IMR-90 (cell line): Measurements from ENCODE around the gene ITGB1. TPM values are rescaled to one million over a fixed set of nuclear protein-coding genes. Genes with fewer than 3 reads are reported as not detected.
A peak's percentile ranks its signal among the peaks of the same experiment; 100 is the strongest.

ENCODE experiments used
- ATAC-seq: fragments of 200-7000 bp; cut with Tn5 transposase; 2 replicates; pipeline ENCODE4 v1.9.1; 2020; ENCODE audit warnings: low read depth, mild to moderate bottlenecking, moderate library complexity
- BruUV-seq: library from RNA; stranded (reverse); fragments of 400-500 nt; replicated peaks from 2 replicates; lab custom pipeline; 2021; lab: Mats Ljungman, UMichigan
- CTCF ChIA-PET: fragments of 300-600 bp; formaldehyde crosslinking; extraction: SDS; loops from one replicate; lab custom pipeline; 2021; ENCODE audit warnings: antibody characterized with exemption; lab: Yijun Ruan, JAX
- POLR2A ChIA-PET: fragments of 300-600 bp; sonication (Branson Sonifier 250); formaldehyde crosslinking; loops from one replicate; lab custom pipeline; 2022; ENCODE audit warnings: antibody characterized with exemption; ENCODE audit not compliant: unreplicated experiment; lab: Charles Lee
- DNase-seq: peaks from one replicate; pipeline ENCODE4 v3.0.0; 2013
- H2AFZ ChIP-seq: replicated peaks from 2 replicates; pipeline ENCODE3; 2013; ENCODE audit warnings: low read length, mild to moderate bottlenecking; ENCODE audit not compliant: poor library complexity
- H2AK5ac ChIP-seq: 2 replicates; pipeline ENCODE4 v1.6.1; 2013; ENCODE audit warnings: low read depth, low read length, inconsistent platforms
- H2AK9ac ChIP-seq: replicated peaks from 2 replicates; pipeline ENCODE3; 2013; ENCODE audit warnings: mild to moderate bottlenecking, low read depth, low read length, moderate library complexity; ENCODE audit not compliant: poor library complexity
- H2BK120ac ChIP-seq: 2 replicates; pipeline ENCODE4 v1.6.1; 2013; ENCODE audit warnings: low read depth, low read length, inconsistent platforms
- H2BK15ac ChIP-seq: 3 replicates; pipeline ENCODE4 v1.6.1; 2013; ENCODE audit warnings: low read depth, low read length, inconsistent platforms
- H2BK20ac ChIP-seq: 2 replicates; pipeline ENCODE4 v1.6.1; 2013; ENCODE audit warnings: low read depth, mild to moderate bottlenecking, inconsistent platforms, low read length, moderate library complexity
- H2BK5ac ChIP-seq: 2 replicates; pipeline ENCODE4 v1.6.1; 2013; ENCODE audit warnings: mild to moderate bottlenecking, low read depth, low read length, inconsistent platforms; ENCODE audit not compliant: poor library complexity, severe bottlenecking
- H3K14ac ChIP-seq: replicated peaks from 2 replicates; pipeline ENCODE4 v1.6.1; 2013; ENCODE audit warnings: low read depth, low read length, inconsistent platforms
- H3K18ac ChIP-seq: 2 replicates; pipeline ENCODE4 v1.6.1; 2013; ENCODE audit warnings: low read depth, low read length, control low read depth
- H3K23ac ChIP-seq: 2 replicates; pipeline ENCODE4 v1.6.1; 2013; ENCODE audit warnings: low read depth, low read length, inconsistent platforms
- H3K27ac ChIP-seq: 2 replicates; pipeline ENCODE4 v1.5.1; 2013; ENCODE audit warnings: mild to moderate bottlenecking, control low read depth, low read length; ENCODE audit not compliant: insufficient read depth
- H3K27me3 ChIP-seq: 2 replicates; pipeline ENCODE4 v1.6.1; 2013; ENCODE audit warnings: low read length; ENCODE audit not compliant: control insufficient read depth, insufficient read depth
- H3K36me3 ChIP-seq: 2 replicates; pipeline ENCODE4 v1.6.1; 2013; ENCODE audit warnings: low read length, mixed read lengths; ENCODE audit not compliant: control insufficient read depth, insufficient read depth
- H3K4ac ChIP-seq: 2 replicates; pipeline ENCODE4 v1.6.1; 2013; ENCODE audit warnings: low read depth, low read length, inconsistent platforms
- H3K4me1 ChIP-seq: 2 replicates; pipeline ENCODE4 v1.6.1; 2013; ENCODE audit warnings: low read length, mixed read lengths; ENCODE audit not compliant: control insufficient read depth, insufficient read depth
- H3K4me2 ChIP-seq: 2 replicates; pipeline ENCODE4 v1.6.1; 2013; ENCODE audit warnings: low read depth, mild to moderate bottlenecking, control low read depth, low read length, moderate library complexity
- H3K4me3 ChIP-seq: 2 replicates; pipeline ENCODE4 v1.5.1; 2013; ENCODE audit warnings: low read depth, mild to moderate bottlenecking, control low read depth, low read length, moderate library complexity; ENCODE audit not compliant: insufficient read depth
- H3K56ac ChIP-seq: 2 replicates; pipeline ENCODE4 v1.6.1; 2013; ENCODE audit warnings: low read length, inconsistent platforms; ENCODE audit not compliant: insufficient read depth; ENCODE audit errors: extremely low read depth
- H3K79me1 ChIP-seq, 2 experiments: 2 replicates each; pipeline ENCODE4 v1.6.1; 2013; ENCODE audit warnings: low read length in 2 of 2, inconsistent platforms in 1 of 2, low read depth in 1 of 2
- H3K9ac ChIP-seq: 2 replicates; pipeline ENCODE4 v1.6.1; 2013; ENCODE audit warnings: low read depth, low read length, control low read depth
- H3K9me1 ChIP-seq: 2 replicates; pipeline ENCODE4 v1.6.1; 2013; ENCODE audit warnings: low read length, inconsistent platforms; ENCODE audit not compliant: insufficient read depth
- H3K9me3 ChIP-seq: 2 replicates; pipeline ENCODE4 v1.6.1; 2013; ENCODE audit warnings: low read length; ENCODE audit not compliant: control insufficient read depth, insufficient read depth
- H4K20me1 ChIP-seq: 2 replicates; pipeline ENCODE4 v1.6.1; 2013; ENCODE audit warnings: low read length, inconsistent platforms; ENCODE audit not compliant: insufficient read depth
- H4K5ac ChIP-seq: 2 replicates; pipeline ENCODE4 v1.6.1; 2013; ENCODE audit warnings: mild to moderate bottlenecking, low read depth, low read length, control low read depth
- H4K8ac ChIP-seq, 2 experiments: 2 replicates each; pipeline ENCODE4 v1.6.1; 2013; ENCODE audit warnings: low read depth in 2 of 2, low read length in 2 of 2, control low read depth in 1 of 2, inconsistent platforms in 1 of 2
- H4K91ac ChIP-seq: 2 replicates; pipeline ENCODE4 v1.6.1; 2013; ENCODE audit warnings: low read depth, low read length, inconsistent platforms; ENCODE audit not compliant: insufficient read depth
- CEBPB ChIP-seq: IDR thresholded peaks from 2 replicates; pipeline ENCODE4 v1.6.1; 2012; ENCODE audit warnings: low read depth, low read length, improper control_type of control experiment
- CTCF ChIP-seq: conservative IDR thresholded peaks from 2 replicates; pipeline ENCODE4 v1.5.1; 2012; ENCODE audit warnings: mild to moderate bottlenecking, low read depth, low read length, improper control_type of control experiment
- ELK1 ChIP-seq: fragments of 150-350 bp; IDR thresholded peaks from 2 replicates; pipeline ENCODE4 v1.6.1; 2016; ENCODE audit warnings: low read depth, mild to moderate bottlenecking, low read length, moderate library complexity, borderline replicate concordance
- FOS ChIP-seq: fragments of 150-350 bp; IDR thresholded peaks from 2 replicates; pipeline ENCODE4 v1.6.1; 2016; ENCODE audit warnings: low read depth, low read length
- MAFK ChIP-seq: IDR thresholded peaks from 2 replicates; pipeline ENCODE4 v1.6.1; 2012; ENCODE audit warnings: low read depth, low read length, improper control_type of control experiment
- MAZ ChIP-seq: IDR thresholded peaks from 2 replicates; pipeline ENCODE4 v1.6.1; 2012; ENCODE audit warnings: low read depth, mild to moderate bottlenecking, low read length, improper control_type of control experiment, moderate library complexity, borderline replicate concordance
- MXI1 ChIP-seq: IDR thresholded peaks from 2 replicates; pipeline ENCODE4 v1.6.1; 2012; ENCODE audit warnings: low read depth, mild to moderate bottlenecking, low read length, moderate library complexity, borderline replicate concordance
- NFE2L2 ChIP-seq: fragments of 150-350 bp; IDR thresholded peaks from 2 replicates; pipeline ENCODE4 v1.6.1; 2016; ENCODE audit warnings: low read depth, mild to moderate bottlenecking, low read length
- POLR2A ChIP-seq: IDR thresholded peaks from 2 replicates; pipeline ENCODE4 v1.6.1; 2012; ENCODE audit warnings: mild to moderate bottlenecking, low read depth, low read length
- RCOR1 ChIP-seq: IDR thresholded peaks from 2 replicates; pipeline ENCODE4 v1.6.1; 2012; ENCODE audit warnings: mild to moderate bottlenecking, low read length, improper control_type of control experiment; ENCODE audit not compliant: insufficient replicate concordance
- RFX5 ChIP-seq: IDR thresholded peaks from 2 replicates; pipeline ENCODE4 v1.8.0; 2012; ENCODE audit warnings: low read depth, mild to moderate bottlenecking, low read length, moderate library complexity
- WGBS, 2 experiments: methylation state at CpG; one replicate each; pipeline versions ENCODE4 v1.1.5 to v1.1.7; 2013; ENCODE audit warnings: missing lambda C conversion rate in 2 of 2; ENCODE audit not compliant: insufficient read length in 1 of 2; ENCODE audit errors: extremely low coverage in 2 of 2; 5-methylcytosine and 5-hydroxymethylcytosine counted together
- dilution Hi-C: fragments of 300-500 bp; cut with HindIII; formaldehyde crosslinking; loops from one replicate; pipeline ENCODE4 v1.14.3; 2018; ENCODE audit warnings: low sequenced_read_pairs; ENCODE audit not compliant: unreplicated experiment
- in situ Hi-C: fragments of 300-500 bp; cut with MboI; formaldehyde crosslinking; loops from 3 replicates; pipeline ENCODE4 v1.14.3; 2019; ENCODE audit warnings: low sequenced_read_pairs, inconsistent platforms, mixed read lengths
- intact Hi-C: fragments of 100-400 bp; cut with micrococcal nuclease; formaldehyde crosslinking; loops from 2 replicates; pipeline ENCODE4 v1.10.0; 2022
- polyA plus RNA-seq, 3 experiments: library from polyadenylated mRNA; depleted of rRNA; stranded (reverse); fragments of >200 nt; gene quantifications; 2 replicates each; pipeline ENCODE4 v1.2.3, GENCODE V29; 2012; ENCODE audit warnings: low replicate concordance in 1 of 3
- total RNA-seq: library from RNA; depleted of rRNA; stranded (reverse); fragments of >200 nt; gene quantifications from 2 replicates; pipeline ENCODE4 v1.2.3, GENCODE V29; 2012
- TF ChIP-seq, protein P1 (sequence below): fragments of 150-350 bp; IDR thresholded peaks from 2 replicates; pipeline ENCODE4 v1.6.1; 2017; ENCODE audit warnings: mild to moderate bottlenecking, antibody characterized with exemption, low read length, low read depth

ITGB1 gene
- total and polyA plus RNA-seq, 2 of the 4 experiments (the other 2 are of a cell fraction), result 1,331 to 2,066 TPM

DNA sequence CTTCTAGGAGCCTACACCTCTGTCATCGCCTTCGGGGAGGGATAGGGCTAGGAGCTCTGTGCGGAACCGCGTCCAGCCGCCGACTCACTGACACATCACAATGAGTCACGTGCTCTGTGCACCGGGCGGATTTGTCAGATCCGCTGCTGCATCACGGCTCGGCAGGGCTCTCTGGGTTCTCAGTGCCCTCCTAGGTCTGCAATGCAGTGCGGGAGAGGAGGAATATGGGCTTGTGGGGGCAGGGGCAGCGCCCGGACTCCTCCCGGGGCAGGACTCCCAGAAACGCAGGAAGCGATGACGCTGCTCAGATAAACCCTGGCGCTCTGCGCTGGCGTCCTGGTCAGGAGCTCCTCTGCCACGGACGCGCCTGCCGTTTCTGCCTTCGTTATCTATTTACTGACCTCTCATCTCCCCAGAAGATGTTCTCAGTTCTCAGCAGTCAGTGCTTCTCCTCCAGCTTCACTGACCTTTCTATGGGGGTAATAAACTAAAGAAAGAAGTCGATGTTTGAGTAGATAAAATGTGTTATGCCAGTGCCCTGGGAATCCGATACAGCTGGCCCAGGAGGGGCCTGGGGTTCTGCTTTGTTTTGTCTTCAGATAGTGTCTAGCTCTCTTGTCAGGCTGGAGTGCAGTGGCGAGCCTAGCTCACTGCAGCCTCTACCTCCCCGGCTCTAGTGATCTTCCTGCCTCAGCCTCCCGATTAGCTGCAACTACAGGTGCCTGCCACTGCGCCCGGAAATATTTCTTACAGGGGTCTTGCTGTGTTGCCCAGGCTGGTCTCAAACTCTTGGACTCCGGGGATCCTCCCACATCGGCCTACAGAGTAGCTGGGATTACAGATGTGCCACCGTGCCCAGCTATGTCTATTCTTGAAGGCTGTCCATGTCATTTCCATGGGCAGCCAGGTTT lies 22.8 kb upstream of the ITGB1 start:
- DNase-seq (peak; percentile 100), ATAC-seq (peak; percentile 89)
- Histone ChIP-seq H3K4me1 (peaks cover 23% of the 10 kb centered on the region), H4K20me1 (no peaks in the 10 kb centered on the region), H3K9me1 (peaks cover 11% of the 10 kb centered on the region), H3K9ac (peak overlapping the region; percentile 91), H3K18ac (peak overlapping the region; percentile 98), H2BK5ac (peak overlapping the region; percentile 99), H3K27ac (peak overlapping the region; percentile 90), H2AFZ (peak overlapping the region; percentile 88), H4K91ac (peak overlapping the region; percentile 97), H3K14ac (peak overlapping the region; percentile 99), H3K4ac (peak overlapping the region; percentile 99), H2AK5ac (peak overlapping the region; percentile 96), H3K23ac (peak overlapping the region; percentile 100), H2BK15ac (peak overlapping the region; percentile 98), H3K4me3 (peak overlapping the region; percentile 57), H3K79me1 (peaks cover 11 to 22% of the 10 kb centered on the region in 2 experiments; a peak in 3 of 4 replicates), H3K4me2 (peak overlapping the region; percentile 99), H2BK120ac (peak overlapping the region; percentile 99), H3K36me3 (no peaks in the 10 kb centered on the region), H4K5ac (peak overlapping the region; percentile 96), H4K8ac (peak overlapping the region; percentile 87 to 97), H2BK20ac (peak overlapping the region; percentile 86), H2AK9ac (peak overlapping the region; percentile 97), H3K9me3 (no peaks in the 10 kb centered on the region), H3K56ac (peak overlapping the region; percentile 100), H3K27me3 (no peaks in the 10 kb centered on the region)
- intact Hi-C loops, result loop anchor here (1.0 kb wide), 2 partner anchors 22 to 24 kb away; no protein-coding TSS in a partner anchor
- TSS peak; percentile 97 for BruUV-seq
- CTCF ChIA-PET, result interaction anchor here (0.9 to 1.0 kb wide), 3 partner anchors 21 to 28 kb away, joined by 3 to 4 read pairs (median 3); no protein-coding TSS in a partner anchor
- in situ Hi-C loops, result no loop called here
- 0% methylated on average over 7 of the region's 38 CpGs; no CpG with 5 or more reads in 1 of the 2 experiments for WGBS, 2 experiments
- POLR2A ChIA-PET, result interaction anchor here (0.5 to 1.7 kb wide), 10 partner anchors 10 to 1122 kb away, joined by 3 to 9 read pairs (median 4); no protein-coding TSS in a partner anchor
- dilution Hi-C loops, result no loop called here
- TF ChIP-seq POLR2A, result peak; percentile 97
- TF ChIP-seq RCOR1, result peak; percentile 60
- no peak for TF ChIP-seq RFX5
- peak; percentile 60; the same call in 1 of the 2 replicates for TF ChIP-seq MXI1
- TF ChIP-seq ELK1, result no peak
- TF ChIP-seq FOS, result peak; percentile 98
- peak; percentile 60 for TF ChIP-seq NFE2L2
- no peak for TF ChIP-seq MAFK
- 0 out of 2 replicates have a peak, but pooled peaks have one; percentile 5 for TF ChIP-seq CTCF
- peak; percentile 89 for TF ChIP-seq MAZ
- peak; percentile 68 for TF ChIP-seq CEBPB
- TF ChIP-seq, protein P1, sequence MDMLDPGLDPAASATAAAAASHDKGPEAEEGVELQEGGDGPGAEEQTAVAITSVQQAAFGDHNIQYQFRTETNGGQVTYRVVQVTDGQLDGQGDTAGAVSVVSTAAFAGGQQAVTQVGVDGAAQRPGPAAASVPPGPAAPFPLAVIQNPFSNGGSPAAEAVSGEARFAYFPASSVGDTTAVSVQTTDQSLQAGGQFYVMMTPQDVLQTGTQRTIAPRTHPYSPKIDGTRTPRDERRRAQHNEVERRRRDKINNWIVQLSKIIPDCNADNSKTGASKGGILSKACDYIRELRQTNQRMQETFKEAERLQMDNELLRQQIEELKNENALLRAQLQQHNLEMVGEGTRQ, result peak; percentile 95
